ENCODE results near the gene PLA2G12A. TPM values are rescaled to one million over a fixed set of nuclear protein-coding genes. Genes with fewer than 3 reads are reported as not detected.
"Not testable (repeated sequence)": the region's sequence is repeated elsewhere in the genome, so short reads cannot be mapped to it uniquely, and the experiment has no call there.

Gene PLA2G12A
- total RNA-seq, 1 experiment from 2014 or later = 45.0 TPM

GRCh38 chr4:109684727-109685126, 45.1 kb downstream of the PLA2G12A start:
- intact Hi-C loops (cut with micrococcal nuclease; ENCODE audit: unreplicated experiment) = no loop called here
- CTCF ChIA-PET = no interaction called here
- Mint-ChIP-seq H3K4me3 (ENCODE audit: low read depth, unreplicated experiment) (no peak overlapping the region), H3K4me1 (ENCODE audit: low read depth, unreplicated experiment) (no peaks in the 10 kb centered on the region), H3K9me3 (ENCODE audit: low read depth, unreplicated experiment) (no peaks in the 10 kb centered on the region), H3K36me3 (ENCODE audit: insufficient read depth, unreplicated experiment) (no peaks in the 10 kb centered on the region), H3K27me3 (ENCODE audit: unreplicated experiment) (no peaks in the 10 kb centered on the region), H3K27ac (ENCODE audit: unreplicated experiment) (no peak overlapping the region)
- TF ChIP-seq CTCF (IDR thresholded peaks at IDR 0.05; ENCODE audit: unreplicated experiment) = no peak
- no TSS peak for BruUV-seq (replicated peaks)
- DNase-seq = no peak

GRCh38 chr4:109683621-109684253, 46.1 kb downstream of the PLA2G12A start:
- Mint-ChIP-seq H3K36me3 (ENCODE audit: insufficient read depth, unreplicated experiment) (no peaks in the 10 kb centered on the region), H3K4me3 (ENCODE audit: low read depth, unreplicated experiment) (no peak overlapping the region), H3K27me3 (ENCODE audit: unreplicated experiment) (no peaks in the 10 kb centered on the region), H3K4me1 (ENCODE audit: low read depth, unreplicated experiment) (no peaks in the 10 kb centered on the region), H3K9me3 (ENCODE audit: low read depth, unreplicated experiment) (no peaks in the 10 kb centered on the region), H3K27ac (ENCODE audit: unreplicated experiment) (no peak overlapping the region)
- no peak for DNase-seq
- intact Hi-C loops (cut with micrococcal nuclease; ENCODE audit: unreplicated experiment) = no loop called here
- TF ChIP-seq CTCF (IDR thresholded peaks at IDR 0.05; ENCODE audit: unreplicated experiment) = no peak
- BruUV-seq (replicated peaks) = no TSS peak
- CTCF ChIA-PET = interaction anchor here (0.6 kb wide), 1 partner anchor 613 kb away, joined by 3 read pairs; no protein-coding TSS in a partner anchor

GRCh38 chr4:109682875-109683274, 47.0 kb downstream of the PLA2G12A start:
- no peaks in the 10 kb centered on the region for H3K36me3 Mint-ChIP-seq (ENCODE audit: insufficient read depth, unreplicated experiment)
- no peaks in the 10 kb centered on the region for H3K4me1 Mint-ChIP-seq (ENCODE audit: low read depth, unreplicated experiment)
- TF ChIP-seq CTCF (IDR thresholded peaks at IDR 0.05; ENCODE audit: unreplicated experiment) = no peak
- H3K9me3 Mint-ChIP-seq (ENCODE audit: low read depth, unreplicated experiment) = no peaks in the 10 kb centered on the region
- no peak overlapping the region for H3K27ac Mint-ChIP-seq (ENCODE audit: unreplicated experiment)
- H3K4me3 Mint-ChIP-seq (ENCODE audit: low read depth, unreplicated experiment) = no peak overlapping the region
- intact Hi-C loops (cut with micrococcal nuclease; ENCODE audit: unreplicated experiment) = no loop called here
- CTCF ChIA-PET = no interaction called here
- H3K27me3 Mint-ChIP-seq (ENCODE audit: unreplicated experiment) = no peaks in the 10 kb centered on the region
- no TSS peak for BruUV-seq (replicated peaks)
- DNase-seq = no peak

GRCh38 chr4:109678925-109679324, 50.9 kb downstream of the PLA2G12A start:
- H3K27ac Mint-ChIP-seq (ENCODE audit: unreplicated experiment); H3K9me3 Mint-ChIP-seq (ENCODE audit: low read depth, unreplicated experiment); H3K4me3 Mint-ChIP-seq (ENCODE audit: low read depth, unreplicated experiment); H3K27me3 Mint-ChIP-seq (ENCODE audit: unreplicated experiment); CTCF ChIA-PET; H3K4me1 Mint-ChIP-seq (ENCODE audit: low read depth, unreplicated experiment); BruUV-seq (replicated peaks); H3K36me3 Mint-ChIP-seq (ENCODE audit: insufficient read depth, unreplicated experiment); DNase-seq; intact Hi-C loops (cut with micrococcal nuclease; ENCODE audit: unreplicated experiment): not testable (repeated sequence)

DNA sequence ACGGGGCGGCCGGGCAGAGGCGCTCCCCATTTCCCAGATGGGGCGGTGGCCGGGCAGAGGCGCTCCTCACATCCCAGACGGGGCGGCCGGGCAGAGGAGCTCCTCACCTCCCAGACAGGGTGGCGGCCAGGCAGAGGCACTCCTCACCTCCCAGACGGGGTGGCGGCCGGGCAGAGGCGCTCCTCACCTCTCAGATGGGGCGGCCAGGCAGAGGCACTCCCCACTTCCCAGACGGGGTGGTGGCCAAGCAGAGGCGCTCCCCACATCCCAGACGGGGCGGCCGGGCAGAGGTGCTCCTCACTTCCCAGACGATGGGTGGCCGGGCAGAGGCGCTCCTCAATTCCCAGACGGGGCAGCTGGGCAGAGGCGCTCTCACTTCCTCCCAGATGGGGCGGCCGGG, 51.4 kb downstream of the PLA2G12A start:
- CTCF ChIA-PET; BruUV-seq (replicated peaks); H3K9me3 Mint-ChIP-seq (ENCODE audit: low read depth, unreplicated experiment): not testable (repeated sequence)

More for the DNA sequence above, 51.4 kb downstream of the PLA2G12A start:
- H3K27ac Mint-ChIP-seq (ENCODE audit: unreplicated experiment); DNase-seq; H3K36me3 Mint-ChIP-seq (ENCODE audit: insufficient read depth, unreplicated experiment); H3K27me3 Mint-ChIP-seq (ENCODE audit: unreplicated experiment); H3K4me1 Mint-ChIP-seq (ENCODE audit: low read depth, unreplicated experiment); H3K4me3 Mint-ChIP-seq (ENCODE audit: low read depth, unreplicated experiment); intact Hi-C loops (cut with micrococcal nuclease; ENCODE audit: unreplicated experiment): not testable (repeated sequence)

Measured in Calu3 (cell line).